ENCODE results near the gene SACS. TPM values are rescaled to one million over a fixed set of nuclear protein-coding genes. Genes with fewer than 3 reads are reported as not detected.

Gene SACS
- total and polyA plus RNA-seq, 2 donors (not counting 1 experiment from before 2014, with no cell fraction given): 6.8 to 21.4 TPM

- H3K27ac Mint-ChIP-seq: no peak overlapping the region
Measured at GRCh38 chr13:23399347-23399746, 34.2 kb downstream of the SACS start.

GRCh38 chr13:23394821-23395220 lies 38.7 kb downstream of the SACS start:
- Histone ChIP-seq H3K36me3 (replicated peaks in 1 of 2; ENCODE audit: control extremely low read depth in 1 of 2, control insufficient read depth in 1 of 2, extremely low read depth in 1 of 2, insufficient read depth in 2 of 2, low read length in 1 of 2) (no peaks in the 10 kb centered on the region), H3K4me3 (ENCODE audit: control extremely low read depth in 1 of 5, extremely low read depth in 1 of 5, insufficient read depth in 1 of 5, low read depth in 2 of 5, low read length in 4 of 5) (no peak overlapping the region), H3K4me1 (ENCODE audit: control insufficient read depth in 2 of 2, insufficient read depth in 2 of 2, low read length in 2 of 2) (no peaks in the 10 kb centered on the region), H3K79me2 (ENCODE audit: control insufficient read depth, insufficient read depth, low read length) (no peaks in the 10 kb centered on the region), H3K27me3 (replicated peaks in 1 of 4; ENCODE audit: control extremely low read depth in 1 of 4, control insufficient read depth in 3 of 4, insufficient read depth in 4 of 4, low read length in 3 of 4) (peaks cover 0 to 14% (median 3%) of the 10 kb centered on the region in 4 experiments), H4K20me1 (ENCODE audit: control insufficient read depth, insufficient read depth, low read length, poor library complexity, severe bottlenecking) (no peaks in the 10 kb centered on the region), H3K4me2 (replicated peaks; ENCODE audit: low read depth, low read length, poor library complexity, severe bottlenecking) (no peak overlapping the region), H2AFZ (ENCODE audit: insufficient read depth, low read depth, low read length, poor library complexity, severe bottlenecking) (no peak overlapping the region), H3K9ac (ENCODE audit: low read length) (no peak overlapping the region), H3K9me3 (ENCODE audit: control extremely low read depth in 1 of 3, control insufficient read depth in 2 of 3, insufficient read depth in 1 of 3, low read length in 2 of 3) (peaks cover 0 to 3% (median 0%) of the 10 kb centered on the region in 3 donors), H3K27ac (ENCODE audit: low read length in 2 of 2) (no peak overlapping the region)
- Mint-ChIP-seq H3K9me3 (ENCODE audit: insufficient read depth) (peaks cover 8% of the 10 kb centered on the region), H3K4me1 (no peaks in the 10 kb centered on the region), H3K4me3 (no peak overlapping the region), H3K27me3 (peaks cover 26% of the 10 kb centered on the region), H3K27ac (no peak overlapping the region)
- CTCF ChIA-PET: interaction anchor here (0.6 kb wide), 1 partner anchor 197 kb away, joined by 3 read pairs; no protein-coding TSS in a partner anchor
- DNase-seq (no peak), ATAC-seq (ENCODE audit: low read depth) (no peak)
- POLR2A ChIA-PET: no interaction called here
- TF ChIP-seq CTCF (IDR thresholded peaks at IDR 0.05) (no peak), EZH2 (IDR thresholded peaks at IDR 0.05; ENCODE audit: borderline replicate concordance, insufficient read depth, low read depth, low read length, poor library complexity, severe bottlenecking) (no peak)
- intact Hi-C loops (cut with micrococcal nuclease): no loop called here
- 96% methylated on average over 3 of the region's 4 CpGs for WGBS (ENCODE audit: insufficient coverage)

More at GRCh38 chr13:23399347-23399746, 34.2 kb downstream of the SACS start:
- Histone ChIP-seq H3K36me3 (replicated peaks in 1 of 2; ENCODE audit: control extremely low read depth in 1 of 2, control insufficient read depth in 1 of 2, extremely low read depth in 1 of 2, insufficient read depth in 2 of 2, low read length in 1 of 2) (no peaks in the 10 kb centered on the region), H4K20me1 (ENCODE audit: control insufficient read depth, insufficient read depth, low read length, poor library complexity, severe bottlenecking) (no peaks in the 10 kb centered on the region), H3K27ac (ENCODE audit: low read length in 2 of 2) (no peak overlapping the region), H3K9me3 (ENCODE audit: control extremely low read depth in 1 of 3, control insufficient read depth in 2 of 3, insufficient read depth in 1 of 3, low read length in 2 of 3) (peaks cover 0 to 3% (median 0%) of the 10 kb centered on the region in 3 donors), H3K9ac (ENCODE audit: low read length) (no peak overlapping the region), H3K4me3 (ENCODE audit: control extremely low read depth in 1 of 5, extremely low read depth in 1 of 5, insufficient read depth in 1 of 5, low read depth in 2 of 5, low read length in 4 of 5) (no peak overlapping the region), H3K4me2 (replicated peaks; ENCODE audit: low read depth, low read length, poor library complexity, severe bottlenecking) (no peak overlapping the region), H3K79me2 (ENCODE audit: control insufficient read depth, insufficient read depth, low read length) (no peaks in the 10 kb centered on the region), H2AFZ (ENCODE audit: insufficient read depth, low read depth, low read length, poor library complexity, severe bottlenecking) (no peak overlapping the region), H3K27me3 (replicated peaks in 1 of 4; ENCODE audit: control extremely low read depth in 1 of 4, control insufficient read depth in 3 of 4, insufficient read depth in 4 of 4, low read length in 3 of 4) (peaks cover 0 to 13% (median 2%) of the 10 kb centered on the region in 4 experiments), H3K4me1 (ENCODE audit: control insufficient read depth in 2 of 2, insufficient read depth in 2 of 2, low read length in 2 of 2) (no peaks in the 10 kb centered on the region)
- intact Hi-C loops (cut with micrococcal nuclease): no loop called here
- Mint-ChIP-seq H3K4me3 (no peak overlapping the region), H3K4me1 (no peaks in the 10 kb centered on the region), H3K27me3 (peaks cover 43% of the 10 kb centered on the region), H3K9me3 (ENCODE audit: insufficient read depth) (peaks cover 10% of the 10 kb centered on the region)
- TF ChIP-seq CTCF (IDR thresholded peaks at IDR 0.05): no peak
- TF ChIP-seq EZH2 (IDR thresholded peaks at IDR 0.05; ENCODE audit: borderline replicate concordance, insufficient read depth, low read depth, low read length, poor library complexity, severe bottlenecking): no peak
- 87% methylated on average over 5 of the region's 6 CpGs for WGBS (ENCODE audit: insufficient coverage)
- ATAC-seq (ENCODE audit: low read depth) (no peak), DNase-seq (no peak)
- ChIA-PET CTCF (no interaction called here), POLR2A (no interaction called here)
